WTC11 (cell line): ENCODE measurements around the gene TMEM161B. TPM values are rescaled to one million over a fixed set of nuclear protein-coding genes. Genes with fewer than 3 reads are reported as not detected.
A peak's percentile ranks its signal among the peaks of the same experiment; 100 is the strongest.

Experiments
- ATAC-seq: fragments of 200-7000 bp; cut with Tn5 transposase; 2 replicates; pipeline ENCODE4 v1.10.0; 2021; ENCODE audit warnings: mild to moderate bottlenecking, moderate library complexity
- CTCF ChIA-PET: fragments of 300-600 bp; sonication (Branson Sonifier 250); formaldehyde crosslinking; loops from one replicate; lab custom pipeline; 2021; ENCODE audit warnings: antibody characterized with exemption; lab: Charles Lee
- POLR2A ChIA-PET: fragments of 350-600 bp; sonication (Branson Sonifier 250); formaldehyde crosslinking; loops from one replicate; lab custom pipeline; 2021; ENCODE audit warnings: antibody characterized with exemption; lab: Charles Lee
- DNase-seq: peaks from one replicate; pipeline ENCODE4 v3.0.0; 2021; ENCODE audit warnings: low spot score
- H3K27ac Mint-ChIP-seq: 2 replicates; pipeline ENCODE4 v1.8.0; 2021; ENCODE audit warnings: mixed read lengths
- H3K27me3 Mint-ChIP-seq: 2 replicates; pipeline ENCODE4 v1.8.0; 2021; ENCODE audit warnings: low read depth, mild to moderate bottlenecking, moderate library complexity, mixed read lengths
- H3K36me3 Mint-ChIP-seq: 2 replicates; pipeline ENCODE4 v1.8.0; 2021; ENCODE audit warnings: mixed read lengths
- H3K4me1 Mint-ChIP-seq: 2 replicates; pipeline ENCODE4 v1.8.0; 2022; ENCODE audit warnings: mixed read lengths
- H3K4me3 Mint-ChIP-seq: 2 replicates; pipeline ENCODE4 v1.8.0; 2021; ENCODE audit warnings: mild to moderate bottlenecking, moderate library complexity, mixed read lengths
- H3K9me3 Mint-ChIP-seq: 2 replicates; pipeline ENCODE4 v1.8.0; 2021; ENCODE audit warnings: mixed read lengths
- ATF6 ChIP-seq: sonication (generic); formaldehyde crosslinking; IDR thresholded peaks from 2 replicates; pipeline ENCODE4 v1.8.1; 2023; ENCODE audit warnings: mild to moderate bottlenecking, missing genetic modification reagents
- CBFB ChIP-seq: sonication (generic); formaldehyde crosslinking; IDR thresholded peaks from 2 replicates; pipeline ENCODE4 v1.8.1; 2022; ENCODE audit warnings: mild to moderate bottlenecking, low read depth, missing genetic modification reagents
- CDX4 ChIP-seq: fragments of 250-450 bp; sonication (Bioruptor Pico); IDR thresholded peaks from 2 replicates; pipeline ENCODE4 v1.9.0; 2021; ENCODE audit warnings: moderate library complexity, mild to moderate bottlenecking, inconsistent platforms, borderline replicate concordance
- ELF4 ChIP-seq: sonication (generic); formaldehyde crosslinking; IDR thresholded peaks from 2 replicates; pipeline ENCODE4 v1.8.1; 2022; ENCODE audit warnings: low read depth, mild to moderate bottlenecking, moderate library complexity, missing genetic modification reagents
- ESRRA ChIP-seq: sonication (generic); formaldehyde crosslinking; IDR thresholded peaks from 2 replicates; pipeline ENCODE4 v1.8.1; 2022; ENCODE audit warnings: mild to moderate bottlenecking, missing genetic modification reagents, borderline replicate concordance
- HMGXB4 ChIP-seq: sonication (generic); formaldehyde crosslinking; IDR thresholded peaks from 2 replicates; pipeline ENCODE4 v1.8.1; 2023; ENCODE audit warnings: mild to moderate bottlenecking, moderate library complexity, missing genetic modification reagents
- MXD4 ChIP-seq: fragments of 250-450 bp; sonication (Bioruptor Pico); IDR thresholded peaks from 2 replicates; pipeline ENCODE4 v1.8.0; 2021; ENCODE audit warnings: mild to moderate bottlenecking, moderate library complexity, borderline replicate concordance
- SMAD3 ChIP-seq: sonication (generic); formaldehyde crosslinking; IDR thresholded peaks from 2 replicates; pipeline ENCODE4 v1.8.0; 2022; ENCODE audit warnings: missing genetic modification reagents, mild to moderate bottlenecking, borderline replicate concordance
- SOX15 ChIP-seq: fragments of 250-450 bp; sonication (Bioruptor Pico); IDR thresholded peaks from 2 replicates; pipeline ENCODE4 v1.9.0; 2021; ENCODE audit warnings: mild to moderate bottlenecking
- TCF7 ChIP-seq: sonication (generic); formaldehyde crosslinking; IDR thresholded peaks from 2 replicates; pipeline ENCODE4 v1.8.0; 2022; ENCODE audit warnings: mild to moderate bottlenecking, low read depth, missing genetic modification reagents, moderate library complexity
- TEAD1 ChIP-seq: sonication (generic); formaldehyde crosslinking; IDR thresholded peaks from 2 replicates; pipeline ENCODE4 v1.8.0; 2022; ENCODE audit warnings: mild to moderate bottlenecking, missing genetic modification reagents
- TEAD4 ChIP-seq: sonication (generic); formaldehyde crosslinking; IDR thresholded peaks from 2 replicates; pipeline ENCODE4 v1.8.0; 2022; ENCODE audit warnings: mild to moderate bottlenecking, missing genetic modification reagents
- TP53 ChIP-seq: sonication (generic); formaldehyde crosslinking; IDR thresholded peaks from 2 replicates; pipeline ENCODE4 v1.8.1; 2023; ENCODE audit warnings: mild to moderate bottlenecking, missing genetic modification reagents
- ZNF232 ChIP-seq: sonication (generic); formaldehyde crosslinking; IDR thresholded peaks from 2 replicates; pipeline ENCODE4 v1.8.0; 2022; ENCODE audit warnings: mild to moderate bottlenecking, missing genetic modification reagents
- ZNF416 ChIP-seq: fragments of 250-450 bp; sonication (Bioruptor Pico); IDR thresholded peaks from 2 replicates; pipeline ENCODE4 v1.9.0; 2021; ENCODE audit warnings: mild to moderate bottlenecking, inconsistent platforms
- total RNA-seq: library from RNA; stranded (reverse); gene quantifications from 3 replicates; pipeline ENCODE4 v1.2.3, GENCODE V29; 2021
- TF ChIP-seq, protein P1 (sequence below): fragments of 250-450 bp; sonication (Bioruptor Pico); IDR thresholded peaks from 2 replicates; pipeline ENCODE4 v1.9.0; 2021; ENCODE audit warnings: mild to moderate bottlenecking
- TF ChIP-seq, protein P2 (sequence below): sonication (generic); formaldehyde crosslinking; conservative IDR thresholded peaks from 2 replicates; pipeline ENCODE4 v1.8.1; 2023; ENCODE audit warnings: mild to moderate bottlenecking, low read depth, missing genetic modification reagents, moderate library complexity
- TF ChIP-seq, protein P3 (sequence below): sonication (generic); formaldehyde crosslinking; IDR thresholded peaks from 2 replicates; pipeline ENCODE4 v1.8.1; 2023; ENCODE audit warnings: mild to moderate bottlenecking, missing genetic modification reagents, moderate library complexity

TMEM161B gene
- total RNA-seq, 1 experiment from 2014 or later = 17.0 TPM

GRCh38 chr5:88236866-88237642 is 31.6 kb downstream of the TMEM161B start:
- TF ChIP-seq TEAD1 (CRISPR knock-in tag) (no peak), TCF7 (no peak)
- TF ChIP-seq, protein P1, sequence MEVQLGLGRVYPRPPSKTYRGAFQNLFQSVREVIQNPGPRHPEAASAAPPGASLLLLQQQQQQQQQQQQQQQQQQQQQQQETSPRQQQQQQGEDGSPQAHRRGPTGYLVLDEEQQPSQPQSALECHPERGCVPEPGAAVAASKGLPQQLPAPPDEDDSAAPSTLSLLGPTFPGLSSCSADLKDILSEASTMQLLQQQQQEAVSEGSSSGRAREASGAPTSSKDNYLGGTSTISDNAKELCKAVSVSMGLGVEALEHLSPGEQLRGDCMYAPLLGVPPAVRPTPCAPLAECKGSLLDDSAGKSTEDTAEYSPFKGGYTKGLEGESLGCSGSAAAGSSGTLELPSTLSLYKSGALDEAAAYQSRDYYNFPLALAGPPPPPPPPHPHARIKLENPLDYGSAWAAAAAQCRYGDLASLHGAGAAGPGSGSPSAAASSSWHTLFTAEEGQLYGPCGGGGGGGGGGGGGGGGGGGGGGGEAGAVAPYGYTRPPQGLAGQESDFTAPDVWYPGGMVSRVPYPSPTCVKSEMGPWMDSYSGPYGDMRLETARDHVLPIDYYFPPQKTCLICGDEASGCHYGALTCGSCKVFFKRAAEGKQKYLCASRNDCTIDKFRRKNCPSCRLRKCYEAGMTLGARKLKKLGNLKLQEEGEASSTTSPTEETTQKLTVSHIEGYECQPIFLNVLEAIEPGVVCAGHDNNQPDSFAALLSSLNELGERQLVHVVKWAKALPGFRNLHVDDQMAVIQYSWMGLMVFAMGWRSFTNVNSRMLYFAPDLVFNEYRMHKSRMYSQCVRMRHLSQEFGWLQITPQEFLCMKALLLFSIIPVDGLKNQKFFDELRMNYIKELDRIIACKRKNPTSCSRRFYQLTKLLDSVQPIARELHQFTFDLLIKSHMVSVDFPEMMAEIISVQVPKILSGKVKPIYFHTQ = no peak
- Mint-ChIP-seq H3K9me3 (peaks cover 3% of the 10 kb centered on the region), H3K36me3 (peaks cover 3% of the 10 kb centered on the region), H3K27ac (0 out of 2 replicates have a peak overlapping the region, but pooled peaks have one; percentile 5), H3K4me1 (peaks cover 30% of the 10 kb centered on the region), H3K27me3 (no peaks in the 10 kb centered on the region), H3K4me3 (no peak overlapping the region)
- no peak for DNase-seq
- ATAC-seq = peak; percentile 51
- POLR2A ChIA-PET = interaction anchor here (0.6 kb wide), 1 partner anchor 1075 kb away, joined by 5 read pairs; no protein-coding TSS in a partner anchor
- CTCF ChIA-PET = interaction anchor here (1.0 kb wide), 1 partner anchor 96 kb away, joined by 5 read pairs; no protein-coding TSS in a partner anchor

- peak overlapping the region; percentile 14; the same call in 1 of the 2 replicates for H3K27ac Mint-ChIP-seq
- H3K9me3 Mint-ChIP-seq = peaks cover 6% of the 10 kb centered on the region
- H3K36me3 Mint-ChIP-seq = peaks cover 9% of the 10 kb centered on the region
- peaks cover 27% of the 10 kb centered on the region for H3K4me1 Mint-ChIP-seq
- TF ChIP-seq ELF4 (no peak), ATF6 (CRISPR knock-in tag) (no peak), ESRRA (CRISPR knock-in tag) (no peak), SOX15 (no peak), CDX4 (no peak), CBFB (CRISPR knock-in tag) (no peak), SMAD3 (CRISPR knock-in tag) (no peak), TEAD4 (no peak), TP53 (no peak), ZNF232 (CRISPR knock-in tag) (no peak), MXD4 (CRISPR knock-in tag) (no peak), ZNF416 (no peak), HMGXB4 (CRISPR knock-in tag) (no peak)
- TF ChIP-seq, protein P2, sequence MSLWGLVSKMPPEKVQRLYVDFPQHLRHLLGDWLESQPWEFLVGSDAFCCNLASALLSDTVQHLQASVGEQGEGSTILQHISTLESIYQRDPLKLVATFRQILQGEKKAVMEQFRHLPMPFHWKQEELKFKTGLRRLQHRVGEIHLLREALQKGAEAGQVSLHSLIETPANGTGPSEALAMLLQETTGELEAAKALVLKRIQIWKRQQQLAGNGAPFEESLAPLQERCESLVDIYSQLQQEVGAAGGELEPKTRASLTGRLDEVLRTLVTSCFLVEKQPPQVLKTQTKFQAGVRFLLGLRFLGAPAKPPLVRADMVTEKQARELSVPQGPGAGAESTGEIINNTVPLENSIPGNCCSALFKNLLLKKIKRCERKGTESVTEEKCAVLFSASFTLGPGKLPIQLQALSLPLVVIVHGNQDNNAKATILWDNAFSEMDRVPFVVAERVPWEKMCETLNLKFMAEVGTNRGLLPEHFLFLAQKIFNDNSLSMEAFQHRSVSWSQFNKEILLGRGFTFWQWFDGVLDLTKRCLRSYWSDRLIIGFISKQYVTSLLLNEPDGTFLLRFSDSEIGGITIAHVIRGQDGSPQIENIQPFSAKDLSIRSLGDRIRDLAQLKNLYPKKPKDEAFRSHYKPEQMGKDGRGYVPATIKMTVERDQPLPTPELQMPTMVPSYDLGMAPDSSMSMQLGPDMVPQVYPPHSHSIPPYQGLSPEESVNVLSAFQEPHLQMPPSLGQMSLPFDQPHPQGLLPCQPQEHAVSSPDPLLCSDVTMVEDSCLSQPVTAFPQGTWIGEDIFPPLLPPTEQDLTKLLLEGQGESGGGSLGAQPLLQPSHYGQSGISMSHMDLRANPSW (CRISPR knock-in tag) = no peak
- TF ChIP-seq, protein P3, sequence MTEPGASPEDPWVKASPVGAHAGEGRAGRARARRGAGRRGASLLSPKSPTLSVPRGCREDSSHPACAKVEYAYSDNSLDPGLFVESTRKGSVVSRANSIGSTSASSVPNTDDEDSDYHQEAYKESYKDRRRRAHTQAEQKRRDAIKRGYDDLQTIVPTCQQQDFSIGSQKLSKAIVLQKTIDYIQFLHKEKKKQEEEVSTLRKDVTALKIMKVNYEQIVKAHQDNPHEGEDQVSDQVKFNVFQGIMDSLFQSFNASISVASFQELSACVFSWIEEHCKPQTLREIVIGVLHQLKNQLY (CRISPR knock-in tag) = no peak
- H3K4me3 Mint-ChIP-seq = no peak overlapping the region
- CTCF ChIA-PET = interaction anchor here (1.7 to 1.8 kb wide), 3 partner anchors 9 to 455 kb away, joined by 4 to 6 read pairs (median 4); no protein-coding TSS in a partner anchor
- POLR2A ChIA-PET = no interaction called here
- no peaks in the 10 kb centered on the region for H3K27me3 Mint-ChIP-seq
- no peak for DNase-seq
- ATAC-seq = peak; percentile 77
Measured at GRCh38 chr5:88235828-88236227, 32.8 kb downstream of the TMEM161B start.
